ENCODE data around the gene KIAA1549. TPM values are rescaled to one million over a fixed set of nuclear protein-coding genes. Genes with fewer than 3 reads are reported as not detected.

The KIAA1549 gene
- total RNA-seq, 4 donors from 2014 or later = 0.75 to 2.1 (median 1.2) TPM

GRCh38 chr7:138970952-138971351 lies 10.2 kb downstream of the KIAA1549 start:
- TF ChIP-seq CTCF (IDR thresholded peaks at IDR 0.05; ENCODE audit: low read depth) = no peak

- TF ChIP-seq CTCF (IDR thresholded peaks at IDR 0.05; ENCODE audit: low read depth) = no peak
Observed at GRCh38 chr7:138970446-138970845, 10.7 kb downstream of the KIAA1549 start.

GRCh38 chr7:138967159-138967558 lies 14.0 kb downstream of the KIAA1549 start:
- no peak for TF ChIP-seq CTCF (IDR thresholded peaks at IDR 0.05; ENCODE audit: low read depth)

GRCh38 chr7:138964624-138965436 lies 16.4 kb downstream of the KIAA1549 start:
- no peak for TF ChIP-seq CTCF (IDR thresholded peaks at IDR 0.05; ENCODE audit: low read depth)

GRCh38 chr7:138963675-138964074 lies 17.5 kb downstream of the KIAA1549 start:
- no peak for TF ChIP-seq CTCF (IDR thresholded peaks at IDR 0.05; ENCODE audit: low read depth)

GRCh38 chr7:138962561-138963270 lies 18.5 kb downstream of the KIAA1549 start:
- TF ChIP-seq CTCF (IDR thresholded peaks at IDR 0.05; ENCODE audit: low read depth) = no peak

GRCh38 chr7:138961159-138961558 lies 20.0 kb downstream of the KIAA1549 start:
- TF ChIP-seq CTCF (IDR thresholded peaks at IDR 0.05; ENCODE audit: low read depth) = no peak

All from subcutaneous adipose tissue (tissue), 4 donors.